ENCODE data around the gene KLF7.

DNA sequence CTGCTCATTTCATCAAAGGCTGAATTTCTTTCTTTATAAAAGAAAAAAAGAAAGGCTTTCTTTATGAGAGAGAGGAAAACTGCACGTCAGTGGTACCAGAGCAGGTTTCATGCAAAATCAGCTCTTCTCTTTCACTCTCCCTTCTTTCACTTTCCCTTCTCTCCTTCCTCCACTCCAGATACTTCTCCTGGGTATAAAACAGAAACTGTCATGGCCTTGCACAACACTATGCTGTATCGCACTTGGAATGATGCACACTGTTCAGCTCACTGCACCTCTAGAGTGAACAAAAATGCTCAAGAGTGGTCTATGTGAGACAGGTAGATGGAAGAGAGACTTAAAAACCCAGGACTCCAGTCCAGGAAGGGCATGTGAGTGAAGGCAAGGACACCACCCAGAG, 73.8 kb downstream of the KLF7 start:
- TF ChIP-seq, protein P1, sequence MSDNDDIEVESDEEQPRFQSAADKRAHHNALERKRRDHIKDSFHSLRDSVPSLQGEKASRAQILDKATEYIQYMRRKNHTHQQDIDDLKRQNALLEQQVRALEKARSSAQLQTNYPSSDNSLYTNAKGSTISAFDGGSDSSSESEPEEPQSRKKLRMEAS (IDR thresholded peaks at IDR 0.05): no peak
- no peak for TF ChIP-seq EP300 (IDR thresholded peaks at IDR 0.05; ENCODE audit: borderline replicate concordance)
- TF ChIP-seq RAD21 (IDR thresholded peaks at IDR 0.05; ENCODE audit: low read depth): no peak
- no peak for TF ChIP-seq TAF1 (IDR thresholded peaks at IDR 0.05; ENCODE audit: low read depth)
- TF ChIP-seq CEBPB (IDR thresholded peaks at IDR 0.05): no peak
- TF ChIP-seq, protein P2, sequence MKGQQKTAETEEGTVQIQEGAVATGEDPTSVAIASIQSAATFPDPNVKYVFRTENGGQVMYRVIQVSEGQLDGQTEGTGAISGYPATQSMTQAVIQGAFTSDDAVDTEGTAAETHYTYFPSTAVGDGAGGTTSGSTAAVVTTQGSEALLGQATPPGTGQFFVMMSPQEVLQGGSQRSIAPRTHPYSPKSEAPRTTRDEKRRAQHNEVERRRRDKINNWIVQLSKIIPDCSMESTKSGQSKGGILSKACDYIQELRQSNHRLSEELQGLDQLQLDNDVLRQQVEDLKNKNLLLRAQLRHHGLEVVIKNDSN (IDR thresholded peaks at IDR 0.05): no peak
- TF ChIP-seq REST (IDR thresholded peaks at IDR 0.05; ENCODE audit: low read depth): no peak
- TF ChIP-seq EGR1 (IDR thresholded peaks at IDR 0.05): no peak
- no peak for TF ChIP-seq YY1 (IDR thresholded peaks at IDR 0.05; ENCODE audit: low read depth)
- no peak for TF ChIP-seq FOXM1 (IDR thresholded peaks at IDR 0.05; ENCODE audit: borderline replicate concordance, low read depth)

Measured in Ishikawa (cell line).